Tibial nerve (tissue), 4 donors: ENCODE measurements around the gene KIF2C. TPM values are rescaled to one million over a fixed set of nuclear protein-coding genes. Genes with fewer than 3 reads are reported as not detected.
"Not testable (repeated sequence)": the region's sequence is repeated elsewhere in the genome, so short reads cannot be mapped to it uniquely, and the experiment has no call there.

Source experiments
- DNase-seq, 2 donors: peaks; one replicate each; pipeline ENCODE4 v3.0.0-alpha.2; 2019; ENCODE audit warnings: low spot score in 2 of 2
- H3K27ac ChIP-seq, 4 donors: fragments of 200-600 bp; sonication (generic) in 3 of 4; one replicate each; pipeline ENCODE4 v1.5.1; 2017 to 2019; ENCODE audit warnings: mild to moderate bottlenecking in 1 of 4
- H3K27me3 ChIP-seq, 2 donors: fragments of 200-600 bp; sonication (generic) in 1 of 2; one replicate each; pipeline versions ENCODE4 v1.5.1 to v1.6.0; 2017 to 2019
- H3K36me3 ChIP-seq, 3 donors: fragments of 200-600 bp; sonication (generic); one replicate each; pipeline ENCODE4 v1.5.1; 2018 to 2019
- H3K4me1 ChIP-seq, 4 donors: fragments of 200-600 bp; sonication (generic) in 3 of 4; one replicate each; pipeline ENCODE4 v1.5.1; 2017 to 2019
- H3K4me3 ChIP-seq, 4 donors: fragments of 200-600 bp; sonication (generic) in 3 of 4; one replicate each; pipeline ENCODE4 v1.5.1; 2017 to 2019; ENCODE audit warnings: mild to moderate bottlenecking in 1 of 4, moderate library complexity in 1 of 4
- H3K9me3 ChIP-seq, 4 donors: fragments of 200-600 bp; sonication (generic) in 3 of 4; one replicate each; pipeline ENCODE4 v1.5.1; 2017 to 2019
- EP300 ChIP-seq, 2 donors: sonication (generic); formaldehyde crosslinking; IDR thresholded peaks; one replicate each; pipeline ENCODE4 v1.6.1; 2017; ENCODE audit warnings: antibody characterized with exemption in 2 of 2, mild to moderate bottlenecking in 1 of 2
- POLR2A ChIP-seq, 2 donors: fragments of 450-650 bp; IDR thresholded peaks; one replicate each; pipeline ENCODE4 v1.6.1; 2017; ENCODE audit warnings: antibody characterized with exemption in 2 of 2, mild to moderate bottlenecking in 2 of 2, moderate library complexity in 2 of 2
- WGBS, 2 donors: methylation state at CpG; one replicate each; pipeline ENCODE4 v1.1.5; 2018; 5-methylcytosine and 5-hydroxymethylcytosine counted together
- total RNA-seq, 4 donors: library from RNA; depleted of rRNA; stranded (reverse); fragments of >200 nt; gene quantifications; one replicate each; pipeline ENCODE4 v1.1.0, GENCODE V29; 2016
- TF ChIP-seq, protein P1 (sequence below), 5 experiments: fragments of 200-600 bp in 3 of 5; fragments of 450-650 bp in 2 of 5; sonication (generic) in 3 of 5; IDR thresholded peaks; one replicate each; pipeline ENCODE4 v1.5.1; 2016 to 2019; ENCODE audit warnings: antibody characterized with exemption in 5 of 5, mild to moderate bottlenecking in 3 of 5, moderate library complexity in 2 of 5

KIF2C gene
- total RNA-seq, 4 donors from 2014 or later = 0.63 to 3.3 (median 2.7) TPM; not detected in 1

DNA sequence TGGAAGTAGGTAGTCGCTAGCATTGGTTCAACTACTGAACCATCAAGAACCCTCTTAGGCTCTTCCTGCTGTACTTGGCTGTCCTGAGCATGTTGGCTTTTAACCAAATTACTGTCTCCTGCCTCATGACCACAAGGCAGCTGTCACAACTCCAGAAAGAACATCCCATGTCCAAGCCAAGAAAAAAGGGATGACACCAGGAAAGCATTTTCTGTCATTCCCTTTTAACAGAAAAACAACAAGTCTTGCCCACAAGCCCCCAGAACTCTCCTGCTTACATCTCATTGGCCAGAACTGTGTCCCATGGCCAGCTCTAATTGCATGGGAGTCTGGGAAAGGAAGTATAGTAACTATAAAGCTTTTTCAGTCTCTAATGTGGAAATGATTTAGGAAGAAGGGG, 6.3 kb upstream of the KIF2C start:
- Histone ChIP-seq H3K27me3 (no peaks in the 10 kb centered on the region), H3K27ac (peak overlapping the region in 2 of 4 donors; percentile 15 to 26), H3K9me3 (no peaks in the 10 kb centered on the region), H3K4me1 (peaks cover 0 to 21% (median 15%) of the 10 kb centered on the region in 4 donors), H3K4me3 (no peak overlapping the region), H3K36me3 (no peaks in the 10 kb centered on the region)
- WGBS, 2 donors = 51 to 61% methylated on average over 1 of the region's 1 CpG
- DNase-seq = peak in 1 of 2 donors; percentile 33
- TF ChIP-seq EP300 (IDR thresholded peaks at IDR 0.05) = peak in 1 of 2 donors; percentile 30
- TF ChIP-seq POLR2A (IDR thresholded peaks at IDR 0.05) = no peak

DNA sequence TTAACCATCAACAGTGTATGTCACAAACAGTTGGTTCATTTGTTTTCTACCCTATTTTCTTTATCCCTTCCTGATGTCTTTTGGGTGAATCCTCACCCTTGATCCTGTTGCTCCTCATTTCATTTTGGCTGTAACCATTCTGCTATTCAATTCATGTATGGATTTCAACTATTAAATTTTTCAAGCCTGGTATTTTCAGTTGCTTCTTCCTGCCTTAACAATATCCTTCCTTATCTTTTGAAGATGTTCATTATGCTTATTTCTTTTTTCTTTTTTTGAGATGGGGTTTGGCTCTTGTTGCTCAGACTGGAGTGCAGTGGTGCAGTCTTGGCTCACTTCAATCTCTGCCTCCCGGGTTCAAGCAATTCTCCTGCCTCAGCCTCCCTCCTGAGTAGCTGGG, 5.9 kb upstream of the KIF2C start:
- Histone ChIP-seq H3K4me3 (no peak overlapping the region), H3K36me3 (no peaks in the 10 kb centered on the region), H3K27ac (peak overlapping the region in 2 of 4 donors; percentile 15 to 26), H3K27me3 (no peaks in the 10 kb centered on the region), H3K4me1 (peaks cover 0 to 21% (median 15%) of the 10 kb centered on the region in 4 donors), H3K9me3 (no peaks in the 10 kb centered on the region)
- no peak for TF ChIP-seq POLR2A (IDR thresholded peaks at IDR 0.05)
- TF ChIP-seq EP300 (IDR thresholded peaks at IDR 0.05) = no peak
- TF ChIP-seq, protein P1, sequence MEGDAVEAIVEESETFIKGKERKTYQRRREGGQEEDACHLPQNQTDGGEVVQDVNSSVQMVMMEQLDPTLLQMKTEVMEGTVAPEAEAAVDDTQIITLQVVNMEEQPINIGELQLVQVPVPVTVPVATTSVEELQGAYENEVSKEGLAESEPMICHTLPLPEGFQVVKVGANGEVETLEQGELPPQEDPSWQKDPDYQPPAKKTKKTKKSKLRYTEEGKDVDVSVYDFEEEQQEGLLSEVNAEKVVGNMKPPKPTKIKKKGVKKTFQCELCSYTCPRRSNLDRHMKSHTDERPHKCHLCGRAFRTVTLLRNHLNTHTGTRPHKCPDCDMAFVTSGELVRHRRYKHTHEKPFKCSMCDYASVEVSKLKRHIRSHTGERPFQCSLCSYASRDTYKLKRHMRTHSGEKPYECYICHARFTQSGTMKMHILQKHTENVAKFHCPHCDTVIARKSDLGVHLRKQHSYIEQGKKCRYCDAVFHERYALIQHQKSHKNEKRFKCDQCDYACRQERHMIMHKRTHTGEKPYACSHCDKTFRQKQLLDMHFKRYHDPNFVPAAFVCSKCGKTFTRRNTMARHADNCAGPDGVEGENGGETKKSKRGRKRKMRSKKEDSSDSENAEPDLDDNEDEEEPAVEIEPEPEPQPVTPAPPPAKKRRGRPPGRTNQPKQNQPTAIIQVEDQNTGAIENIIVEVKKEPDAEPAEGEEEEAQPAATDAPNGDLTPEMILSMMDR (IDR thresholded peaks at IDR 0.05) = no peak
- WGBS, 2 donors = 74 to 85% methylated on average over 1 of the region's 1 CpG
- DNase-seq = no peak

DNA sequence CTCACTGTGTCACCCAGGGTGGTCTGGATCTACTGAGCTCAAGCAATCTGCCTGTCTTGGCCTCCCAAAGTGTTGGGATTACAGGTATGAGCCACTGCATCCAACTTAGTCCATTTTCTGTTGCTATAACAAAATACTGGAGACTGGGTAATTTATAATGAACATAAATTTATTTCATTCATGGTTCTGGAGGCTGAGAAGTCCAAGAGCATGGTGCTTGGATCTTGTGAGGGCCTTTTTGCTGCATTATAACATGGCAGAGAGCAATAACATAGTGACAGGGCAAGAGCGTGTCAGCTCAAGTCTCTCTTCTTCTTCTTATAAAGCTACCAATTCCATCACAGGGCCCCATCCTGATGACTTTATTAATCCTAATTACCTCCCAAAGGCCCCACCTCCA, 3.6 kb upstream of the KIF2C start:
- DNase-seq = no peak
- no peaks in the 10 kb centered on the region for H3K36me3 ChIP-seq
- H3K27me3 ChIP-seq = no peaks in the 10 kb centered on the region
- no peaks in the 10 kb centered on the region for H3K9me3 ChIP-seq
- no peak overlapping the region for H3K27ac ChIP-seq
- H3K4me1 ChIP-seq = peaks cover 0 to 9% (median 7%) of the 10 kb centered on the region in 4 donors
- WGBS, 2 donors = 85 to 96% methylated on average over 1 of the region's 1 CpG
- TF ChIP-seq, protein P1 (IDR thresholded peaks at IDR 0.05) = no peak
- no peak for TF ChIP-seq EP300 (IDR thresholded peaks at IDR 0.05)
- no peak for TF ChIP-seq POLR2A (IDR thresholded peaks at IDR 0.05)
- no peak overlapping the region for H3K4me3 ChIP-seq

- not testable (repeated sequence) for H3K9me3 ChIP-seq, H3K36me3 ChIP-seq, H3K27me3 ChIP-seq, DNase-seq, H3K4me1 ChIP-seq
- Histone ChIP-seq H3K4me3 (peak overlapping the region; percentile 45 to 66 (median 60)), H3K27ac (peak overlapping the region; percentile 83 to 95 (median 91))
- 88 to 92% methylated on average over 1 of the region's 1 CpG for WGBS, 2 donors
These were observed 707 bp upstream of the KIF2C start for GRCh38 chr1:44738953-44739306.

DNA sequence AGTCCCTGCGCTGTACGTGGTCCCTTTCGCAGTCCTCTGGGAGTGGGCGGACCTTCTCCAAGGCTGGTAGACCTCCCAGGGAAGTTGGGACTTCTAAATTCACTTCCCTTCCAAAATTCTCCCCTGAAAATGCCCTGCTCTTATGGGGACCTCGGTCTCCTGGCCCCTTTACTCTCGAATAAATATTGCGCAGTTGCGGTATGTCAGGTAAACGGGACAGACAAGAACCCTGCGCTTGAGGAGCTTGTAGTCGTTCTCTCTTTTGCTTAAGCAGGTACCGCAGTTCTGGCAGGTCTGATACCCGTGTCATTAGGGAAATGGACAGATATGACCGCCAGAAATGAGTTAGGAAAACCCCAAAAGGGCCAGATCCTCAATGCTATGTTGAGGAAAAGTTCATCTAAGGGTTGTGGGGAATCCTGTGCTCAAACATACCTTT, 561 bp downstream of the KIF2C start:
- no peak for DNase-seq
- H3K4me1 ChIP-seq = peaks cover 0 to 9% (median 3%) of the 10 kb centered on the region in 4 donors
- no peaks in the 10 kb centered on the region for H3K9me3 ChIP-seq
- 1 to 2% methylated on average over 14 of the region's 14 CpGs for WGBS, 2 donors
- H3K36me3 ChIP-seq = no peaks in the 10 kb centered on the region
- peak overlapping the region in 3 of 4 donors; percentile 33 to 95 (median 90) for H3K27ac ChIP-seq
- TF ChIP-seq POLR2A (IDR thresholded peaks at IDR 0.05) (no peak), EP300 (IDR thresholded peaks at IDR 0.05) (no peak)
- TF ChIP-seq, protein P1 (IDR thresholded peaks at IDR 0.05) = no peak
- no peaks in the 10 kb centered on the region for H3K27me3 ChIP-seq
- H3K4me3 ChIP-seq = peak overlapping the region in 3 of 4 donors; percentile 45 to 66 (median 59)

DNA sequence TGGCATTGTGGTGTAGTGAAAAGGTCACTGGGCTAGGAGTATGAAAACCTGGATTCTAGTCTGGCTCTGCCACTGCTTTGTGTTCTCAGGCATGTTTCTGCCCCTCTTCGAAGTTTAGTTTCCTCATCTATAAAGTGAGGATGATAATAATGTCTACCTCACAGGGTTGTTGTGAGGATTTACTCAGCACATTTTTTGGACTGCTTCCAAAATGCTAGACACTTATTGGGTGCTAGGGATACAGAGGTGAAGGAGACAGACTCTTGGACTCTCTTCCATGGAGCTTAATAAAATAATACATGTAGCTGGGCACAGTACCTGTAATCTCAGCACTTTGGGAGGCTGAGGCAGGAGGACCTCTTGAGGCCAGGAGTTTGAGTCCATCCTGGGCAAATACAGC, 3.6 kb downstream of the KIF2C start:
- no peak for DNase-seq
- no peaks in the 10 kb centered on the region for H3K27me3 ChIP-seq
- no peaks in the 10 kb centered on the region for H3K36me3 ChIP-seq
- 95 to 100% methylated on average over 1 of the region's 1 CpG for WGBS, 2 donors
- no peaks in the 10 kb centered on the region for H3K9me3 ChIP-seq
- H3K4me3 ChIP-seq = no peak overlapping the region
- H3K4me1 ChIP-seq = peaks cover 0 to 9% (median 3%) of the 10 kb centered on the region in 4 donors
- H3K27ac ChIP-seq = no peak overlapping the region
- TF ChIP-seq POLR2A (IDR thresholded peaks at IDR 0.05) (no peak), EP300 (IDR thresholded peaks at IDR 0.05) (no peak)
- TF ChIP-seq, protein P1 (IDR thresholded peaks at IDR 0.05) = no peak
